ENCODE measurements around the gene SPECC1. TPM values are rescaled to one million over a fixed set of nuclear protein-coding genes. Genes with fewer than 3 reads are reported as not detected.
A peak's percentile ranks its signal among the peaks of the same experiment; 100 is the strongest.

Gene SPECC1
- total RNA-seq, 2 experiments from 2014 or later: 9.6 to 10.3 TPM

DNA sequence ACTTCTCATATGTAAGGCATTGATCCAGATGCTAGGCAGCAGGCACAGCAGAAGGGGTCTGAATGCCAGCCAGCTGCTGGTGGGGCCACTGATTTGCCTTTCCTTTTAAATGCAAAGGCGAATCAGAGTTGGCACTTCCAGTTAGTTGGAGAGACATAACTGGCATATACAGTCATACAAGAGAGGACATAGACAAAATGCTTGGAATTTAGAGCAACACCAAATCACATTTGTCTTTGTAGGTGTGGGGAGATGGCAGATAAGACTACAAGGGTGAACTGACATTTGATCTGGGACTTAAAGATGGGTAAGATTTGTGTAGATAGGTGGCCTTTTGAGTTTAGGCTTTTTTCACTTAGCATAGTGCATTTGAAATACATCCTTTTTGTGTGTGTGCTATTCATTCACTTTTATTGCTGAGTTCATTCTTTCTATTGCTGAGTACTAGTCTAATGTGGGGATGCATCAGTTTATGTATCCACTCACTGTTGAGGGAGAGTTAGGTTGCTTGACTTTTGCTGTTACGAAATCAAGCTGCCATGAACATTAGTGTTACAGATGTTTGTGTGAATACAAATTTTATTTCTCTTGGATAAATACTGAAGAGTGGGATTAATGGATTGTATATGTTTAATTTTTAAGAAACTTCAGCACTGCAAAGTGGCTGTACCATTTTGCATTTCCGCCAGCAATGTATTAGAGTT, 74.1 kb downstream of the SPECC1 start:
- Mint-ChIP-seq H3K4me3 (no peak overlapping the region), H3K4me1 (no peaks in the 10 kb centered on the region), H3K36me3 (ENCODE audit: low read depth) (no peaks in the 10 kb centered on the region), H3K27me3 (no peaks in the 10 kb centered on the region), H3K9me3 (no peaks in the 10 kb centered on the region), H3K27ac (no peak overlapping the region)
- POLR2A ChIA-PET: no interaction called here
- DNase-seq: no peak
- CTCF ChIA-PET: no interaction called here

DNA sequence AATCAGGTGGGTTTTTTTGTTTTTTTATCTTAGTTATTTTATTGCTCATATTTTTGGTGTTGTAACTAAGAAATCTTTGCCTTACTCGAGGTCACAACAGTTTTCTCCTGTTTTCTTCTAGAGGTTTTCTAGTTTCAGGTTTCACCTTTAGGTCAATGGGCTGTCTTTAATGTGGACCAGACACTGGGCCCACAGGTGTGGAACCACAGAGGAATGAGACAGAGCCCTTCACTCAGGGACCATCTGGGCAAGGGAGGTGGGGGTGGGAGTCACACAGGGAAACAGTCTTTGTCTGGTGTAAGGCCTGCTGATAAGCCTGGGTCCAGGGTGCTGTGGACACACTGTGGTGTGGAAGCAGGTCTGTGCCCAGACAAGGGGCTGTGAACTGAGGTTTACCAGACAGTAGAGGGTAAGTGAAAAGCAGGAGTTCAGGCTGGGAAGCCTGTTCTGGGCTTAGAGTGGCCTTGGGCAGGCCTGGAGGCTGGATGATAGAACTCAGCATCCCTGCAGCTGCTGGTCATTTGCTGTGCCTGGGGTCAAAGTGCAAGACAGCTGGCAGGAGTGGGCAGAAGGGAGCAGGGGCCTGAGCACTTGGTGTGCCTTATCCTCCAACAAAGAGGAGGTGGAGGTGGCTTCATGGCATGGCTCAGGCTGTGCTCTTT, 75.6 kb downstream of the SPECC1 start:
- Mint-ChIP-seq H3K9me3 (no peaks in the 10 kb centered on the region), H3K27ac (no peak overlapping the region), H3K27me3 (no peaks in the 10 kb centered on the region), H3K4me1 (peaks cover 5% of the 10 kb centered on the region), H3K4me3 (no peak overlapping the region), H3K36me3 (ENCODE audit: low read depth) (no peaks in the 10 kb centered on the region)
- DNase-seq: no peak
- ChIA-PET POLR2A (no interaction called here), CTCF (no interaction called here)

DNA sequence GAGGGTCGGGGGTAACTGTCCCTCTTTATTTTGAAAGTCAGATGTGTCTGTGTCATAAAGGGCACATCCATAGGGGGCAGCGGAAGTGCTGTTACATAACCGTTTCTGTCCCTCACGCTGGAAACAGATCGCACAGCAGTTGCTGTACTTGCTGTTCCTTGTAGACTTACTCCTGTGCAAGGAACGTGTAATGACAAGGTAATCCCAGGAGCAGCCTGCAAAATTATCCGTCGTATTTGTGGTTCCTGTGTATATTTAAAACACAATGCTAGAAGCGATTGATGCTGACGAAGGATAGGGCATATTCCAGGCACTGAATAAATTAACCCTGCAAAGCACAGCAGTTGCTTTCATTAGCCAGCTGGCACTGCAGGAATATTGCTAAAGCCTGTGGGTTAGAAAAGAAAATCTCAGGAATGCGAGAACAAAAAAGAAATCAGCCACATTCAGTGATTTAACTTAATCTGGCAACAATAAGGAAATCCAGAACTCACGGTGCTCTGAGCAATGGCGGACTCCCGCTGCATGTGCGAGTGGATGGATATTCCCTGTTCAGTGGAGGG, 76.2 kb downstream of the SPECC1 start:
- H3K27ac Mint-ChIP-seq: no peak overlapping the region

DNA sequence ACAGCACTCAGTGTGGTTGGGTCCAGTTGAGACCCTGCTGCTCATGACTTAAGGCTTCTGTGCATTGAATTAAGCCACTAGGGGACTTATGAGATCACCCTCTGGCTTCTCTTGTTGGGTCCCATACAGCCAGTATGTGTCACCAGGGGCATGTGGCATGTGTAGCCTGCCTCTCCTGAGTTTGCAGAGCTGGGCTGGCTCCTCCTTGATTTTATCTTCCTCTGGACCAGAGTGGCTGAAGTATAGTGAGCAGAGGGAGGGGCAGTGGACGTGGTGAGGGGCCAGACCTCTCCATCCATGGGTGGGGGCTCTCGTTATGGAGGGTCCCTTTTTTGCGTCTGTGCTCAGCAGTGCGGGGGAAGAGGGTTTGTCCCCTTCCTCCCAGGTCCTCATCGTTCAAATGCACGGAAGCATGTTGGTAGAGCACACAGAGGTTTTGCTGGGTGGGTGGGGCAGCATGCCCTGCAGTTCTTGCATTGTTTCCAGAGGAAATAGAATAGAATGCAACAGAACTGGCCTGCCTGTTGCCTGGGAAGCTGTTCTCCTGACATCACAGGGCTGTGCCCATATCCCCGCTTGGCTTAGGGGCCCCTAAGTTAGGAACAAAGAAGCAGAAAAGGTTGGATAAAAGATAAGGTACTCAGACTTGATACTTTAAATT, 77.4 kb downstream of the SPECC1 start:
- Mint-ChIP-seq H3K4me3 (no peak overlapping the region), H3K27me3 (no peaks in the 10 kb centered on the region), H3K27ac (no peak overlapping the region), H3K4me1 (peaks cover 15% of the 10 kb centered on the region), H3K36me3 (ENCODE audit: low read depth) (no peaks in the 10 kb centered on the region), H3K9me3 (no peaks in the 10 kb centered on the region)
- ChIA-PET POLR2A (no interaction called here), CTCF (no interaction called here)
- no peak for DNase-seq

More for the DNA sequence above, 76.2 kb downstream of the SPECC1 start:
- POLR2A ChIA-PET: no interaction called here
- CTCF ChIA-PET: no interaction called here
- H3K9me3 Mint-ChIP-seq: no peaks in the 10 kb centered on the region
- peaks cover 11% of the 10 kb centered on the region for H3K4me1 Mint-ChIP-seq
- H3K27me3 Mint-ChIP-seq: no peaks in the 10 kb centered on the region
- H3K4me3 Mint-ChIP-seq: no peak overlapping the region
- no peak for DNase-seq
- H3K36me3 Mint-ChIP-seq (ENCODE audit: low read depth): no peaks in the 10 kb centered on the region

DNA sequence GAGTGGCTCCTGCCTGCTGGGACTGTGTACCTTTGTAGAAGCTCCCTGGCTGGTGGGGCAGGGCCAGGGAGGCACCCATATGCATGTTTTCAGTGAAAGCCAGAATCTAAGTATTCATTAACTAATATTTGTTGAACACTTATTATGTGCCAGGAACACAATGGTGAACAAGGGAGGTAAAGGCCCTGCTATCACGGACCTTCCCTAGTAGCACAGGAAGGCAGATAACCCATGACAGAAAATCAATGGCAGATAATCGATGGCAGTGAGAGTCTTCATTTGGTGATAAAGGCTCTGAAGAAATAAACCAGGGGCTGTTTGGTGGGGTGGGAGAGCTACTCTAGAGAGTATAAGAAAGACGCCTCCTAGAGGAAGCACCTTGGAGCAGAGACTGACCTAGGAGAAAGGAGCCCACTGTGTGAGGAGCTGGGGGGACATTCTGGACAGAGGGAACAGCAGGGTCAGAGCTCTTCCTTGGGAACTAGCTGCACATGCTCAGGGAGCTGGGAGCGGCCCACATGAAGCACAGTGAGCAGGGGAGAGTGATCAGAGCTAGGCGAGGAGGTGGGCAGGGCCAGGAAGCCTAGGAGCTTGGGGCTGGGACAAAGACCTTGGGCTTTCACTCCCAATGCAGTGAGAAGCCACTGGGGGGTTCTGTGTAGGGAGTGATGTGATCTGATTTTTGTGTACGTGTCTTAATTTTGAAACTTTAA, 78.5 kb downstream of the SPECC1 start:
- Mint-ChIP-seq H3K27me3 (no peaks in the 10 kb centered on the region), H3K9me3 (no peaks in the 10 kb centered on the region), H3K36me3 (ENCODE audit: low read depth) (no peaks in the 10 kb centered on the region), H3K4me3 (no peak overlapping the region), H3K4me1 (peaks cover 15% of the 10 kb centered on the region), H3K27ac (no peak overlapping the region)
- POLR2A ChIA-PET: no interaction called here
- DNase-seq: no peak
- CTCF ChIA-PET: interaction anchor here (1.1 kb wide), 1 partner anchor 79 kb away, joined by 3 read pairs; no protein-coding TSS in a partner anchor

DNA sequence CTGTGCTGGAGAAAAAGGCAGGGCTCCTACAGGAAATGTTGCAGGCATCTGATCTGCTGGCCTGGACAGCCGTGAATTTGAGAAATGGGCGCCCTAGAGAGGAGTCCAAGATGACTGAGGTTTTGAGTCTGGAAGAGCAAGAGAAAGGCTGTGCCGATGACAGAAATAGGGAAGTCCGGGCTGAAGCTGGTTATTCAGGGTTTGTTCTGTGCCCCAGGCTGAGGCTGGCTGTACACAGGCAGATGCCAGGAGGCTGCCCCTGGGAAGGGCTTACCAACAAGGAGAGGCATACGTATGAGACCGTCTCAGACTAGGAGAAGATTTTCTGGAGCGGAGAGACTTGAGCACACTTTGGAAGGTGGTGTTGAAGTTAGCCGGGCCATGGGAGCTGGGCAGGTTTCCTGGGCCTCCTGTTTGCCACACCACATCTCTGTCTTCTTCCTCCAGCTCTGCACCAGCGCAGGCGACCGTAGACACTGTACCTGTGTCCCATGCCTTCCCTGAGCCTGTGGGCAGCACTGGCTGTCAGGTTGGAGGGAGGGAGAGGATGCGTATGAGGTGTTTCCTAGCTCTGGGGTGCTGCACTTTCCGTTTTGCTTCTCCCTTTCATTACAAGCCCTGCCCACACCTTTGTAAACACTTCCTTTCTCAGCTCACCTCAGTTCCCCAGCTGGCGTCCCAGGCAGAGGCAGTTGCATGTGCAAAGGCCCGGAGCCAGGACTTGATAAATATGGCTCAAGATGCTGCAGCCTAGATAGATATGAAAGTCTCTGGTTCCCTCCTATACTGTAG, 80.8 kb downstream of the SPECC1 start:
- H3K27me3 Mint-ChIP-seq: no peaks in the 10 kb centered on the region
- peaks cover 15% of the 10 kb centered on the region for H3K4me1 Mint-ChIP-seq
- peak overlapping the region; percentile 29 for H3K27ac Mint-ChIP-seq
- H3K9me3 Mint-ChIP-seq: no peaks in the 10 kb centered on the region
- DNase-seq: peak; percentile 32
- ChIA-PET POLR2A (interaction anchor here (0.6 to 1.4 kb wide), 4 partner anchors 15 to 443 kb away, joined by 3 to 4 read pairs (median 3); no protein-coding TSS in a partner anchor), CTCF (interaction anchor here (0.7 to 1.0 kb wide), 2 partner anchors 22 to 97 kb away, joined by 3 to 4 read pairs; no protein-coding TSS in a partner anchor)
- peak overlapping the region; percentile 12 for H3K4me3 Mint-ChIP-seq
- no peaks in the 10 kb centered on the region for H3K36me3 Mint-ChIP-seq (ENCODE audit: low read depth)

DNA sequence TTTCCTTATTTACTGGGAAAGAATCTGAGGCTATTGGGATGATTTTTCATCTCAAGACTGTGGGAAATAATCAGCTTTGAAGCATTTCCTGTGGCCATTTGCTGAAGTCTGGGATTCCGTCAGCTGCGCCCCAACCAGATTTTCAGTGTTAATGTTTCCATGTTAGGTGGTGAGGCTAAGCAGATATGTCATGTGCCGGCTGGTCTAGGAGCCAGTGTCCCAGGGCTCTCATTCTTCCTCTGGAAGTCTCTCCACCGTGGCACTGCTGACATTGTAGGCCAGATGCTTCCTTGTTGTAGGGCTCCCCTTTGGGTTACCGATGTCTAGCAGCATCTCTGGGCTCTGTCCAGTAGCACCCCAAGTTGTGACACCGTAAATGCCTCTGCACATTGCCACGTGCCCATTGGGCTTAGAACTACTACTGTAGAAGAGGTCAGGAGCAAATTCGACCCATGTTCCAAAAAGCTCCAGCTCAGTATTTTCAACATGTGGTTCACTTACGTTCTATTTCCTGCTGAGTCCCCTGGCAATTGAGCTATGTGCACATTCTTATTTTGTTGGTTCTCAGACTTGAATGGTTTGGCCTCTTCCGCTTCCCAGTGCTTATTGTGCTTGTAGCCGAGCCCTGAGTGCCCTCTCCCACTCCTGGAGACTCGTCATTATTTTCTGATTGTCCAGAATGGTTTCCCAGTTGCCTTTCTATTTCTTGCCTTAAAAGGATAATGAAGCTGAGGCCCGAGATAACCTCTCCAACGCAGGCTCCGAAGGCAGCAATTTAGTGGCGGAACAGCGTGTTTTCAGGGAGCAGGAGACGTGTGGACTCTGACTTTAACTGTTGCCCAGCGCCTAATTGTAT, 82.2 kb downstream of the SPECC1 start:
- Mint-ChIP-seq H3K36me3 (ENCODE audit: low read depth) (no peaks in the 10 kb centered on the region), H3K9me3 (no peaks in the 10 kb centered on the region), H3K4me3 (no peak overlapping the region), H3K27me3 (no peaks in the 10 kb centered on the region), H3K4me1 (peaks cover 15% of the 10 kb centered on the region), H3K27ac (no peak overlapping the region)
- ChIA-PET POLR2A (interaction anchor here (0.6 kb wide), 1 partner anchor 846 kb away, joined by 3 read pairs; no protein-coding TSS in a partner anchor), CTCF (no interaction called here)
- DNase-seq: no peak

DNA sequence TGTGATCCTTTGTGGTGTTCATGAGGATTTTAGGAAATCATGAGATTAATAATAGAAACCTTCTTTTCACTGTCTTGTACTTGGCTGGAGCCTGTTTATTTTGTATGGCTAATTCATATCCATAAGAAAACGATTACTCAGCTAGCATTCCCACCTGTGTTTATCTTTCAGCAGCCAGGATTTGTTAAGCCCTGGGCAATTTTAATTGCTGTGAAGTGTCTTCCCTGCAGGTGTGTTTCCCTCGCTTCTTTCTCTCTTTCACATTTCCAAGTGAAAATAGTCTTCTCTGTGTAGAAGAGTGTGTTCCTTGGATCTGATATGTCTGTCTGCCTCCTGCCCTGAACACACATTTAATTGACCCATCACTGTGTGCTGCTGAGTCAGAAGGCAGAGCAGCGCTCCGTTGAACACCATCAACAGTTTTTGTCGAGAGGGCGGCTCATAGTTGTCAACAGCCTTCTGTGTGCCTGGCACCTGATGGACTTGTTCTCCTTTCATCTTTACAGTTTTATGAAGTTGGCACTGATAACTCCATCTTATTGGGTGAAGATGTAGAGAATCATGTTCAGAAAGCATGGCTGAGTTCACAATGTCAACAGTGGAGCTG, 83.2 kb downstream of the SPECC1 start:
- CTCF ChIA-PET: interaction anchor here (1.0 kb wide), 1 partner anchor 82 kb away, joined by 3 read pairs; no protein-coding TSS in a partner anchor
- Mint-ChIP-seq H3K36me3 (ENCODE audit: low read depth) (no peaks in the 10 kb centered on the region), H3K4me3 (no peak overlapping the region), H3K27me3 (no peaks in the 10 kb centered on the region), H3K9me3 (no peaks in the 10 kb centered on the region), H3K27ac (no peak overlapping the region), H3K4me1 (peaks cover 15% of the 10 kb centered on the region)
- no peak for DNase-seq
- POLR2A ChIA-PET: no interaction called here

DNA sequence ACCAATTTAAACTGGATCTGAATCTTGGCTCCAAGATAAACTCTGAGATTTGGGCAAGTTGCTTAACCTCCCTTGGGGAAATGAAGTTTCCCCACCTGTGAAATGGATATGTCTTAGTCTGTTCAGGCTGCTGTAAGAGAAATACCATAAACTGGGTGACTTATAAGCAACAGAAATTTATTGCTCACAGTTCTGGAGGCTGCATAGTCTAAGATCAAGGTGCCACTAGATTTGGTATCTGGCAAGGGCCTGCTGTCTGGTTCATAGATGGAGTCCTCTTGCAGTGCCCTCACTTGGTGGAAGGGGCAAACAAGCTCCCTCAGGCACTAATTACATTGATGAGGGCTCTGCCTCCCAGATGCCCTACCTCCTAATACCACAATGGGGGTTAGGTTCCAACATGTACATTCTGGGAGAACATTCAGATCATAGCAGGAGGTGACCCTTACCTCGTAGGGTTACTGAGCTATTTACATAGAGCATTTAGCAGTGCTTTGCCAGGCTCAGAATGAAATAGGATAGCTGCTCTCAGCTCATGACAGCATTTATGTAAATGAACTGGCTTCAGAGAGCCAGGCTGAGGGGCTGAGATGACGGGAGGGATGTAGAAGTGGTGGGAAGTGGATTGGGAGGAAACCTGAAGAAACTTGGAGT, 83.9 kb downstream of the SPECC1 start:
- H3K27me3 Mint-ChIP-seq: no peaks in the 10 kb centered on the region
- no peak for DNase-seq
- ChIA-PET POLR2A (no interaction called here), CTCF (interaction anchor here (0.8 to 1.4 kb wide), 3 partner anchors 20 to 100 kb away, joined by 3 to 4 read pairs (median 3); no protein-coding TSS in a partner anchor)
- peaks cover 15% of the 10 kb centered on the region for H3K4me1 Mint-ChIP-seq
- no peak overlapping the region for H3K4me3 Mint-ChIP-seq
- H3K27ac Mint-ChIP-seq: no peak overlapping the region
- H3K36me3 Mint-ChIP-seq (ENCODE audit: low read depth): no peaks in the 10 kb centered on the region
- H3K9me3 Mint-ChIP-seq: no peaks in the 10 kb centered on the region

DNA sequence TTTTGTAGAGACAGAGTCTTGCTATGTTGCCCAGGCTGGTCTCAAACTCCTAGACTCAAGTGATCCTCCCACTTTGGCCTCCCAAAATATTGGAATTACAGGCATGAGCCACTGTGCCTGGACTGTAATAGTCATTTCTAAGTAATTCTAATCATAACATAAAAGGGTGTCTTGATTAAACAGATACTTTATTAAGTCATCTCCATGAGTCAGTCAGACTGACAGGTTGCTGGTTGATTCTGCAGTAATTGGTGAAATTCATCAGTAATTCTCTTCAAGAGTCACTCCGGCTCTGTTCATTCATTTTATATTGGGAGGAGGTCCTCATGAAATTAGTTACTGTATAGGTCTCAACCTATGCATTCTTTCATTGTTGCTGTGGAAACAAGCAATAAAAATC, 85.6 kb downstream of the SPECC1 start:
- Mint-ChIP-seq H3K9me3 (no peaks in the 10 kb centered on the region), H3K27me3 (no peaks in the 10 kb centered on the region), H3K36me3 (ENCODE audit: low read depth) (no peaks in the 10 kb centered on the region), H3K4me3 (no peak overlapping the region), H3K4me1 (peaks cover 10% of the 10 kb centered on the region), H3K27ac (no peak overlapping the region)
- DNase-seq: no peak
- POLR2A ChIA-PET: no interaction called here
- CTCF ChIA-PET: no interaction called here

Data from activated CD4-positive, alpha-beta memory T cell treated with anti-CD3 and anti-CD28 coated beads, Interleukin-2, amount 10 ng/mL, durations not matched to agents 7 days and 5 days (primary cell).